ENCODE data around the gene ENGASE.

The ENGASE gene

DNA sequence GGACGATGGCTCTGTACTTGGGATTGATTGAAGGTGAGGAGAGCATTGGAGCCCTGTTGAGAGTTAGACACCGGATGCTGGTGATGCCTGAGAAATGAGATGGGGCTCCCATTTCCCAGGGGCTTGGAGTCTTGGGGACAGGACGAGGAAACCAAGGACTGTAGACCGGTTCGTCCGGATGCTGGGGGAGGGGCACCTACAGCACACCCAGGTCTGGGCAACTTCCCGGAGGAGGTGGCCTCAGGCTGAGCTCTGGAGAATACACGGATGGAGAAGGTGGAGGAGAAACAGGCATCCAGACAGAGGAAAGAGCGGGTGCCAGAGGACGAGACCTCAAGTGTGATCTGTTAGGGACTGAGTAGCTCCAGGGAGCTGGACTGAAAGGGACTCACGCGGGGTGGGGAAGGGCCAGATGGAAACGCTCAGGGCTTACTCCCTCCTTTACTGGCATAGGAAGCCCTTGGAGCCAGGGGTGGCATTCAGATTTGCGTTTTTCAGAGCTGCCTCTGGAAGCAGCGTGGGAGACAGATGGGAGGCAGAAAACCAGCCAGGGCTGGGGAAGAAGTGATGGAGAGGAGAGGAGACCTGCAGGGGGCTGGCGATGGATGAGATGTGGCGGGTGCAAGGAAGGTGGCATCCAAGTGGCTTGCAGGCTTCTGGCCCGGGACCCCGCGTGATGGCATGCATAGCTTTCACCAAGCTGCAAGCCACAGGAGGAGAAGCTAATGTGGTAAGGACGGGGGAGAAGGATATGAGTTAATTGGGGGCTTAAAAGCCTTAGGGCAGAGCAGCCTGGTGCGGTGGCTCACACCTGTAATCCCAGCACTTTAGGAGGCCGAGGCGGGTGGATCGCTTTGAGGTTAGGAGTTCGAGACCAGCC is 42.4 kb upstream of the ENGASE start:
- H3K9ac ChIP-seq (ENCODE audit: low read length): no peak overlapping the region
- no peaks in the 10 kb centered on the region for H3K36me3 ChIP-seq (ENCODE audit: control insufficient read depth, low read depth, low read length)
- H3K27me3 ChIP-seq (ENCODE audit: control insufficient read depth, insufficient read depth, low read length): peaks cover 13% of the 10 kb centered on the region
- no peak overlapping the region for H3K4me3 ChIP-seq (ENCODE audit: low read length)
- no peak overlapping the region for H3K27ac ChIP-seq (ENCODE audit: low read length)
- H3K4me1 ChIP-seq (ENCODE audit: control insufficient read depth, low read depth, low read length): no peaks in the 10 kb centered on the region
- H3K9me3 ChIP-seq (ENCODE audit: control insufficient read depth, low read depth, low read length): no peaks in the 10 kb centered on the region

DNA sequence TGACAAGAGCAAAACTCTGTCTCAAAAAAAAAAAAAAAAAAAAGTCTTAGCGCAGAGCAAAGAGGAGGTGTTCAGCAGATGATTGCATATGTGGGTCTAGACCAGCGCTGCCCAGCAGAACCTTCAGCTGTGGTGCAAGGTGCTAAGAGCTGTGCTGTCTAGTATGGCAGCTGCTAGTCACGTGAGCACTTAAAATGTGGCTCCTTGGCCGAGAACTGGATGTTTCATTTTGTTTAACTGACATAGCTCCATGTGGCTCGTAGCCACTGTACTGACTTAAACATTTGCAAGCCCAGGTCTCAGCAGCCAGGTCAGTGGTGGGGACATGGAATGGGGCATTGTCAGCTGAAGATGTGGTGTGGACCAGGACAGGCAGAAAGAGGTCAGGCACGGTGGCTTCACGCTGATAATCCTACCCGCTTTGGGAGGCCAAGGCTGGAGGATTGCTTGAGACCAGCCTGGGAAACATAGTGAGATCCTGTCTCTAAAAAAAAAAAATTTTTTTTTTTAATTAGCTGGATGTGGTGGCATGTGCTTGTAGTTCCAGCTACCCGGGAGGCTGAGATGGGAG is 41.5 kb upstream of the ENGASE start:
- H3K27me3 ChIP-seq (ENCODE audit: control insufficient read depth, insufficient read depth, low read length): peaks cover 7% of the 10 kb centered on the region

DNA sequence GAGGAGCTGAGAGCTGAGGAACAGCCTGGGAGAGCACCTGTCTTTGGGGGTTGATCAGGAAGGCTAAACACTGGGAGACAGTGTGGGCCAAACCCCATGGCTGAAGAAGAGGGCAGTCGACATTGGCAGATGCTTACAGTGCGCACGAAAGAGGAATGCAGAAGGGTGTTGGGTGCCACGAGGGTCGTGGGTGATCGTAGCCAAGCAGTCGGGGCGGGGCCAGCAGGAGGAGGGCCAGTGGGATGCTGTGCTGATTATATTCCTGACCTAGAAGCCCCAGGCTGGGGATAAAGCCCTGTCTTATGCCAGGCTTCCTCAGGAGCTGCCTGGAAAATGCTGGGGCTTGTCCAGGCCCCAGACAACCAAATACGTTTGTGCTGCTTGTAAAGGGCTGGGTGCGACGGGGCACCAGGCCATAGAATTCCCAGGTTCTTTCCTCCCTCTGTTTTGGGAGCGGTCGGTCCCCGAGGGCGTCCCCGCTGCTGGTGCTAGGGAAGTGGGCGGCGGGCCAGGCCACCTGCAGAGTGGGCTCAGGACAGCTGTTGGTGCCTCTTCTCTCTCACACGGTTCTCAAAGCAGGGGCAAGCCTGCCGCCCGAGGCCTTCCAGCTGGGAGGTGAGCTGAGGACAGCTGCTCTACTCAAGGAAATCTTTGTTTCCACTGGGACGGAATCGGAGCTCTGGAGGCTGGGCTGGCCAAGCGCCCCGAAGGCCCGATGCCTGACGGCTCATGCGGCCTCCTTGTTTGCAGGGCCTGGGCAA is 40.7 kb upstream of the ENGASE start:
- Histone ChIP-seq H3K27me3 (ENCODE audit: control insufficient read depth, insufficient read depth, low read length) (peaks cover 3% of the 10 kb centered on the region), H3K36me3 (ENCODE audit: control insufficient read depth, low read depth, low read length) (no peaks in the 10 kb centered on the region), H3K4me1 (ENCODE audit: control insufficient read depth, low read depth, low read length) (no peaks in the 10 kb centered on the region), H3K4me3 (ENCODE audit: low read length) (no peak overlapping the region), H3K27ac (ENCODE audit: low read length) (no peak overlapping the region), H3K9ac (ENCODE audit: low read length) (no peak overlapping the region), H3K9me3 (ENCODE audit: control insufficient read depth, low read depth, low read length) (no peaks in the 10 kb centered on the region)

More for the DNA sequence above, 41.5 kb upstream of the ENGASE start:
- Histone ChIP-seq H3K9me3 (ENCODE audit: control insufficient read depth, low read depth, low read length) (no peaks in the 10 kb centered on the region), H3K27ac (ENCODE audit: low read length) (no peak overlapping the region), H3K4me1 (ENCODE audit: control insufficient read depth, low read depth, low read length) (no peaks in the 10 kb centered on the region), H3K36me3 (ENCODE audit: control insufficient read depth, low read depth, low read length) (no peaks in the 10 kb centered on the region), H3K4me3 (ENCODE audit: low read length) (no peak overlapping the region), H3K9ac (ENCODE audit: low read length) (no peak overlapping the region)

DNA sequence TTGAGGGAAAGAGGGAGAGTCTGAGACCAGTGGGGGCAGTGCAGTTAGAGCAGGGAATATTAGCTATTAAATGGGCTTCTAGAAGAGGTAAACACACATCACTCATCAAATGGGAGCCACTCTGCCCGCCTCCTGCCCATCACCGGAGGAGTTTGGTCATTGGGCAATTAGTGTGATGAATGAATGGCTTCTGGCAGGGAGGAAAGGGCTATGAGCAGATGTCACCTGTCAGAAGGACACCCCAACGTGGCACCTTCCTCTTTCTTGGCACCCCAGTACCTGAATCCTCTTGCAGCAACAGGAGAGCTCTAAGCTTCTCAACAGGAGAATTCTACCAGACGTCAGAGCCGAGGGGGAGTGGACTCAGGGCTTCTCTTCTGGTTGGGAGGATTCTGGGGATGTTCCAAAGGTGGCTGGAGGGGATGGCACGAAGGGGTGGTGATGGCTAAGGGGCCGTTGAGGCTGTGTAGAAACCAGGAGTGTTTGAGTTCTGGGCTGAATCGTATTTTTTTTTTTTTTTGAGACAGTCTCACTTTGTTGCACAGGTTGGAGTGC is 39.6 kb upstream of the ENGASE start:
- Histone ChIP-seq H3K9me3 (ENCODE audit: control insufficient read depth, low read depth, low read length) (no peaks in the 10 kb centered on the region), H3K9ac (ENCODE audit: low read length) (no peak overlapping the region), H3K27me3 (ENCODE audit: control insufficient read depth, insufficient read depth, low read length) (no peaks in the 10 kb centered on the region), H3K36me3 (ENCODE audit: control insufficient read depth, low read depth, low read length) (no peaks in the 10 kb centered on the region), H3K27ac (ENCODE audit: low read length) (no peak overlapping the region), H3K4me3 (ENCODE audit: low read length) (no peak overlapping the region), H3K4me1 (ENCODE audit: control insufficient read depth, low read depth, low read length) (no peaks in the 10 kb centered on the region)

DNA sequence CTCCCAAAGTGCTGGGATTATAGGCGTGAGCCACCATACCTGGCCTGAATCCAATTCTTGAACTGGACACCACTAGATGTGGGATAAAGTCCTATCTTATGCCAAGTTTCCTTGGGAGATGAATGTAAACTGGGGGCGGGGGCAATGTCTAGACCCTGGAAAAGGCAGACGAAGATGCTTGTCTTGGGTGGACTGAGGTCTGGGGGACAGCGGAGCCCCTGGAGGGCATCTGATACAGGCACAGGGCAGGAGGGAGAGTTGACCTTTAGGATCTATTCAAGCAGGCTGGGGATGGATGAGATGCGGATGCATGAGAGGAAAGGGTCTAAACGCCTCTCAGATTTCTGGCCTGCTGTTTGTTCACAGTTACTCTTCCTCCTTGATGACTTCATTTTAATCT is 38.9 kb upstream of the ENGASE start:
- Histone ChIP-seq H3K9ac (ENCODE audit: low read length) (no peak overlapping the region), H3K4me1 (ENCODE audit: control insufficient read depth, low read depth, low read length) (no peaks in the 10 kb centered on the region), H3K9me3 (ENCODE audit: control insufficient read depth, low read depth, low read length) (no peaks in the 10 kb centered on the region), H3K27ac (ENCODE audit: low read length) (no peak overlapping the region), H3K36me3 (ENCODE audit: control insufficient read depth, low read depth, low read length) (no peaks in the 10 kb centered on the region), H3K4me3 (ENCODE audit: low read length) (no peak overlapping the region), H3K27me3 (ENCODE audit: control insufficient read depth, insufficient read depth, low read length) (no peaks in the 10 kb centered on the region)

DNA sequence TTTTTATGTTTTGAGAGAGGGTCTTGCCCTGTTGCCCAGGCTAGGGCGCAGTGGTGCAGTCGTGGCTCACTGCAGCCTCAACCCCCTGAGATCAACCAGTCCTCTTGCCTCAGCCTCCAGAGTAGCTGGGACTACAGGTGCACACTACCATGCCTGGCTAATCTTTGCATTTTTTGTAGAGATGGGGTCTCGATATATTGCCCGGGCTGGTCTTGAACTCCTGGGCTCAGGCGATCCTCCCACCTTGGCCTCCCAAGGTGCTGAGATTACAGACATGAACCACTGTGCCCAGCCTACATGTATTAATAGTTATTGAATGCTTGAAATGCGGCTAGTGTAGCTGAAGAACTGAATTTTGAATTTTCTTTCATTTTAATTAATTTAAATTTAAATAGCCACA is 38.4 kb upstream of the ENGASE start:
- Histone ChIP-seq H3K4me1 (ENCODE audit: control insufficient read depth, low read depth, low read length) (no peaks in the 10 kb centered on the region), H3K36me3 (ENCODE audit: control insufficient read depth, low read depth, low read length) (no peaks in the 10 kb centered on the region), H3K4me3 (ENCODE audit: low read length) (no peak overlapping the region), H3K9ac (ENCODE audit: low read length) (no peak overlapping the region), H3K9me3 (ENCODE audit: control insufficient read depth, low read depth, low read length) (no peaks in the 10 kb centered on the region), H3K27me3 (ENCODE audit: control insufficient read depth, insufficient read depth, low read length) (no peaks in the 10 kb centered on the region), H3K27ac (ENCODE audit: low read length) (no peak overlapping the region)

DNA sequence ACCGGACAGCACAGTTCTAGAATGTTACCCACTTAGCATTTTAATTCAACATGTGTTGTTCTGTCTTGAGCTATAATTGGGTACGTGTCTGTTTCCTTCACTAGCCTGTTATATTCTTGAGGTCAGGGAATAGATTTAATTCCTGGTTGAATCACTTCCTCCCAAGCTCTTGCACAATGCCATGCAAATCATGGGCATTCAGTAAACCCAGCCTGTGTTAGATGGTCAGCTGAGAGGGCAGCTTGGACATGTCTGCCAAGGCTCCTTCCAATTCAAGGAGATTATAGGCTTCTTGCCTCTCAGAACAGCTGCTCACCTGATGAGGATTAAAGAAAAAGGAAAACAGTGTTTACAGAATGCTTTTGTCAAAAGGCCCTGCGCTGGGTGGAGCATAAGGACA is 38.0 kb upstream of the ENGASE start:
- Histone ChIP-seq H3K4me3 (ENCODE audit: low read length) (no peak overlapping the region), H3K4me1 (ENCODE audit: control insufficient read depth, low read depth, low read length) (no peaks in the 10 kb centered on the region), H3K27me3 (ENCODE audit: control insufficient read depth, insufficient read depth, low read length) (no peaks in the 10 kb centered on the region), H3K9me3 (ENCODE audit: control insufficient read depth, low read depth, low read length) (no peaks in the 10 kb centered on the region), H3K27ac (ENCODE audit: low read length) (no peak overlapping the region), H3K9ac (ENCODE audit: low read length) (no peak overlapping the region), H3K36me3 (ENCODE audit: control insufficient read depth, low read depth, low read length) (no peaks in the 10 kb centered on the region)

DNA sequence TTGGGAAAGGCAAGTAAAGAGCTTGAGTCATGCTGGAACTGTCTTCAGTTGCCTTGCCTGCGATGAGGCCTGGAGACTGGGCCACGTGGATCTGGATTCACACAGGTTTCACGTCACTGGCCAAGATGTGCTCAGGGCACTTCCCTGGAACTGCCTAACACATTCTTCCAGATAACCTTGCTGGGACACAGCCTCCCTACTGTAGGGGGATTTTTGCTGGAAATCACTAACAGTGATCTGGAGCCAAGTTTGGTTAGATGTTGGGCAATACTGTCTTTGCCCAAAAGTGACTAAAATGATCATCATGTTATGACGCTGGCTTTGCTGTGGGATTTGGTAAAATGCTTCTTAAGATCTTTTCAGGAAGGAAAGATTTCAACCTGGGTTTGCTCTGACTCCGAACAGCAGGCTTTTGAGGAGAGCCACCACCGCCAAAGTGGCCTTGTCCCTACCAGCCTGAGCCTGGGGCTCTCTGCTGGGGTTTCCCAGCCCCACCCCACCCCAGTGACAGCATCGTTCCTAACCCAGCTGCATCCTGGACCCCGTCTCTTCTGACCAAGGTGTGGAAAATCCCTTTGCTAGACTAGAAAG is 36.0 kb upstream of the ENGASE start:
- Histone ChIP-seq H3K4me3 (ENCODE audit: low read length) (no peak overlapping the region), H3K27me3 (ENCODE audit: control insufficient read depth, insufficient read depth, low read length) (no peaks in the 10 kb centered on the region), H3K4me1 (ENCODE audit: control insufficient read depth, low read depth, low read length) (no peaks in the 10 kb centered on the region), H3K27ac (ENCODE audit: low read length) (no peak overlapping the region), H3K9me3 (ENCODE audit: control insufficient read depth, low read depth, low read length) (no peaks in the 10 kb centered on the region), H3K36me3 (ENCODE audit: control insufficient read depth, low read depth, low read length) (no peaks in the 10 kb centered on the region), H3K9ac (ENCODE audit: low read length) (no peak overlapping the region)

DNA sequence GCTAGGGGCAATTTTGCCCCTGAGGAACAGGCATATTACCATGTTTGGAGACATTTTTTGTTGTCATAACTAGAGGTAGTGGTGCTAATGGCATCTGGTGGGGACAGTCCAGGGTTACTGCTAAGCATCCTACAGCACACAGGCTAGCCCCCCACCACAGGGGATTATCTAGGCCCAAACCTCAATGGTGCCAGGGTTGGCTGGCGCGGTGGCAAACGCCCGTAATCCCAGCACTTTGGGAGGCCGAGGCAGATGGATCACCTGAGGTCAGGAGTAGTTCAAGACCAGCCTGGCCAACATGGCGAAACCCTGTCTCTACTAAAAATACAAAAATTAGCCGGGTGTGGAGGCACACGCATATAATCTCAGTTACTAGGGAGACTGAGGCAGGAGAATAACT is 35.5 kb upstream of the ENGASE start:
- Histone ChIP-seq H3K4me3 (ENCODE audit: low read length) (no peak overlapping the region), H3K9ac (ENCODE audit: low read length) (no peak overlapping the region), H3K4me1 (ENCODE audit: control insufficient read depth, low read depth, low read length) (no peaks in the 10 kb centered on the region)

DNA sequence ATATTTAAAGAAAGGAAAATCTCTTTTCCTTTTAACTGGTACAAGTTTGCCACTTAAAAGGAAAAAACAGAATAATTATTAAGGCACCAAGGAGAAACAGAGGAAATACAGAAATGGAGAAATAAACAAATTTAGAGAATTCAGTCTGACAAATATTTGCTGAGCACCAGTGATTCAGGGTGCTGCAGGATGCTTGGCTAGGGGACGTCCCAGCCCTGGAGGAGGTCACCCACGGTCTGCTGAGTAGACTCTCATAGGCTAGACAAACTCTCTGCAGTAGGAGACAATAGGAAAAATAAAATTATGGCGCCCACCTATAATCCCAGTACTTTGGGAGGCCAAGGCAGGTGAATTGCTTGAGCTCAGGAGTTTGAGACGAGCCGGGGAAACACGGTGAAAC is 34.7 kb upstream of the ENGASE start:
- H3K27ac ChIP-seq (ENCODE audit: low read length): no peak overlapping the region
- no peaks in the 10 kb centered on the region for H3K4me1 ChIP-seq (ENCODE audit: control insufficient read depth, low read depth, low read length)
- no peaks in the 10 kb centered on the region for H3K36me3 ChIP-seq (ENCODE audit: control insufficient read depth, low read depth, low read length)
- H3K9me3 ChIP-seq (ENCODE audit: control insufficient read depth, low read depth, low read length): no peaks in the 10 kb centered on the region
- H3K27me3 ChIP-seq (ENCODE audit: control insufficient read depth, insufficient read depth, low read length): peaks cover 8% of the 10 kb centered on the region
- no peak overlapping the region for H3K4me3 ChIP-seq (ENCODE audit: low read length)
- no peak overlapping the region for H3K9ac ChIP-seq (ENCODE audit: low read length)

More for the DNA sequence above, 35.5 kb upstream of the ENGASE start:
- Histone ChIP-seq H3K36me3 (ENCODE audit: control insufficient read depth, low read depth, low read length) (no peaks in the 10 kb centered on the region), H3K9me3 (ENCODE audit: control insufficient read depth, low read depth, low read length) (no peaks in the 10 kb centered on the region), H3K27me3 (ENCODE audit: control insufficient read depth, insufficient read depth, low read length) (peaks cover 1% of the 10 kb centered on the region), H3K27ac (ENCODE audit: low read length) (no peak overlapping the region)

DNA sequence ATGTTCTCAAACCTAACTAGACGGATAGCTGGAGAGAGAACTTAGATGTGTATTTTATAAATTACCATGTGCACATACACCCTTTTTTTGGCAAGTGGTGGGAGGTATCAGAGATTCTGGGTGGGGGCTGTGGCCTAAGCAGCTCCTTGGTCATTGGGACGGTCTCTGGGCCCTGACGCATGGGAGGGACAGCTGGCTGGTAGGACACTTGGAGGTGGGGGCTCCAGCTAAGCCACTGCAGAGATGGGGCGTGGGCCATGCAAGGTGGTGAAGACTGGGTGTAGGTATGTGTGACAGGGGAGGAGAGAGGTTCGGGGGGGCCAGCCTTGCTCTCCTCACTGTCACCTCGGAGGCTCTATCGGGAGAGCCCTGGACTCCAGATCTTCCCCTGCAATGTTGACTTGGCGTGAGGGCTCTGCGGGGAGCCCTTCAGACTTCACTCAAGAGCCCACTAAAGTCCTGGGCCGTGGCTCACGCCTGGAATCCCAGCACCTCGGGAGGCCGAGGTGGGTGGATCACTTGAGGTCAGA is 33.5 kb upstream of the ENGASE start:
- H3K27me3 ChIP-seq (ENCODE audit: control insufficient read depth, insufficient read depth, low read length): peaks cover 9% of the 10 kb centered on the region
- no peaks in the 10 kb centered on the region for H3K9me3 ChIP-seq (ENCODE audit: control insufficient read depth, low read depth, low read length)
- H3K9ac ChIP-seq (ENCODE audit: low read length): no peak overlapping the region
- H3K27ac ChIP-seq (ENCODE audit: low read length): no peak overlapping the region
- H3K4me1 ChIP-seq (ENCODE audit: control insufficient read depth, low read depth, low read length): no peaks in the 10 kb centered on the region
- H3K4me3 ChIP-seq (ENCODE audit: low read length): no peak overlapping the region
- no peaks in the 10 kb centered on the region for H3K36me3 ChIP-seq (ENCODE audit: control insufficient read depth, low read depth, low read length)
